HCT116 (cell line): ENCODE results near the gene TRPM4.

Experiments
- CBX3 ChIP-seq: IDR thresholded peaks from 2 replicates; pipeline ENCODE4 v1.6.1; 2012; ENCODE audit warnings: low read depth
- CEBPB ChIP-seq: IDR thresholded peaks from 2 replicates; pipeline ENCODE4 v1.6.1; 2012; ENCODE audit warnings: low read depth
- CTCF ChIP-seq, 3 experiments: fragments of 200-600 bp in 1 of 3; sonication (generic) in 1 of 3; IDR thresholded peaks in 2 of 3; conservative IDR thresholded peaks in 1 of 3; 2 replicates each; pipeline ENCODE4 v1.5.1; 2012 to 2017; ENCODE audit warnings: low read depth in 2 of 3, low read length in 2 of 3, antibody characterized with exemption in 1 of 3, borderline replicate concordance in 1 of 3, control low read depth in 1 of 3, mild to moderate bottlenecking in 1 of 3, mixed read lengths in 1 of 3, mixed run types in 1 of 3, moderate library complexity in 1 of 3; ENCODE audit not compliant: insufficient read depth in 1 of 3
- EZH2 ChIP-seq: fragments of 200-600 bp; sonication (generic); IDR thresholded peaks from 2 replicates; pipeline ENCODE4 v1.6.1; 2017; ENCODE audit warnings: antibody characterized with exemption, mixed run types
- MAX ChIP-seq: IDR thresholded peaks from 2 replicates; pipeline ENCODE4 v1.6.1; 2012
- POLR2A ChIP-seq: IDR thresholded peaks from 2 replicates; pipeline ENCODE4 v1.7.0; 2011; ENCODE audit warnings: borderline replicate concordance; ENCODE audit not compliant: insufficient read depth, insufficient read length; ENCODE audit errors: extremely low read depth
- REST ChIP-seq: IDR thresholded peaks from 2 replicates; pipeline ENCODE4 v1.6.1; 2012; ENCODE audit warnings: low read depth
- SRF ChIP-seq: IDR thresholded peaks from 2 replicates; pipeline ENCODE4 v1.6.1; 2012; ENCODE audit warnings: low read depth

- no peak for TF ChIP-seq POLR2A
- no peak for TF ChIP-seq SRF
- no peak for TF ChIP-seq REST
- no peak for TF ChIP-seq CTCF (IDR thresholded peaks at IDR 0.05 in 2 of 3, conservative IDR thresholded peaks at IDR 0.05 in 1 of 3; ENCODE audit: borderline replicate concordance in 1 of 3, insufficient read depth in 1 of 3, low read depth in 2 of 3, low read length in 2 of 3)
- TF ChIP-seq CEBPB, result no peak
- no peak for TF ChIP-seq MAX
- TF ChIP-seq CBX3, result no peak
- TF ChIP-seq EZH2, result no peak
These were observed 47.9 kb upstream of the TRPM4 start for GRCh38 chr19:49109569-49110233.
